NOMO-1 (cell line): ENCODE measurements around the gene GCNT3.
"Not testable (repeated sequence)": the region's sequence is repeated elsewhere in the genome, so short reads cannot be mapped to it uniquely, and the experiment has no call there.

Source experiments
- DNase-seq, 2 experiments: peaks; one replicate each; lab custom pipeline; 2025; ENCODE audit not compliant: unreplicated experiment in 2 of 2; lab: John Stamatoyannopoulos, UW

The GCNT3 gene

GRCh38 chr15:59616379-59616778, 4.8 kb downstream of the GCNT3 start:
- DNase-seq: no peak

- no peak for DNase-seq
Observed at GRCh38 chr15:59618406-59618805, 6.8 kb downstream of the GCNT3 start.

- peak in 1 of 2 experiments; percentile 13 for DNase-seq
Observed at GRCh38 chr15:59622289-59622688, 10.7 kb downstream of the GCNT3 start.

- no peak for DNase-seq
Observed at GRCh38 chr15:59632714-59633113, 21.1 kb downstream of the GCNT3 start.

- no peak for DNase-seq
Observed at GRCh38 chr15:59636184-59636583, 24.6 kb downstream of the GCNT3 start.

- DNase-seq: not testable (repeated sequence)
Observed at GRCh38 chr15:59637507-59637906, 25.9 kb downstream of the GCNT3 start.

GRCh38 chr15:59642351-59642750, 30.8 kb downstream of the GCNT3 start:
- no peak for DNase-seq

- no peak for DNase-seq
Observed at GRCh38 chr15:59644756-59645155, 33.2 kb downstream of the GCNT3 start.

GRCh38 chr15:59645812-59646211, 34.2 kb downstream of the GCNT3 start:
- DNase-seq: not testable (repeated sequence)

- no peak for DNase-seq
Observed at GRCh38 chr15:59646277-59646676, 34.7 kb downstream of the GCNT3 start.

GRCh38 chr15:59647085-59647484, 35.5 kb downstream of the GCNT3 start:
- no peak for DNase-seq

- DNase-seq: no peak
Observed at GRCh38 chr15:59649603-59650002, 38.0 kb downstream of the GCNT3 start.

GRCh38 chr15:59654046-59654445, 42.5 kb downstream of the GCNT3 start:
- DNase-seq: no peak

GRCh38 chr15:59656897-59657634, 45.5 kb downstream of the GCNT3 start, which contains the start of gene GTF2A2:
GTF2A2 (minus strand) TSS chr15:59657515; CDS start chr15:59652277, 5,238 bp downstream.
- DNase-seq: peak; percentile 94 to 97

GRCh38 chr15:59657635-59658125, 46.1 kb downstream of the GCNT3 start:
- DNase-seq: no peak

GRCh38 chr15:59659366-59659765, 47.8 kb downstream of the GCNT3 start:
- DNase-seq: no peak

GRCh38 chr15:59662260-59662659, 50.7 kb downstream of the GCNT3 start:
- no peak for DNase-seq

GRCh38 chr15:59668556-59668955, 57.0 kb downstream of the GCNT3 start:
- DNase-seq: no peak
